K562 (cell line): ENCODE data around the gene ZMIZ1. TPM values are rescaled to one million over a fixed set of nuclear protein-coding genes. Genes with fewer than 3 reads are reported as not detected.

ENCODE experiments used
- CBX3 ChIP-seq, 2 experiments: IDR thresholded peaks; 1 replicate in 1 of 2; 2 replicates in 1 of 2; pipeline ENCODE4 v1.6.1; 2012; ENCODE audit warnings: inconsistent platforms in 2 of 2, low read length in 2 of 2, borderline replicate concordance in 1 of 2, control low read depth in 1 of 2
- CREM ChIP-seq: IDR thresholded peaks from 2 replicates; pipeline ENCODE4 v1.6.1; 2014; ENCODE audit warnings: antibody characterized with exemption, low read depth
- ETV5 ChIP-seq: sonication (generic); formaldehyde crosslinking; IDR thresholded peaks from 2 replicates; pipeline ENCODE4 v1.4.0; 2020; ENCODE audit warnings: low read depth, mild to moderate bottlenecking, missing genetic modification reagents
- FOS ChIP-seq: IDR thresholded peaks from 3 replicates; pipeline ENCODE4 v1.6.1; 2011; ENCODE audit not compliant: insufficient read length; ENCODE audit errors: extremely low read depth
- HMG20B ChIP-seq: fragments of 250-450 bp; sonication (Bioruptor Pico); IDR thresholded peaks from 2 replicates; pipeline ENCODE4 v1.5.0; 2021; ENCODE audit warnings: mild to moderate bottlenecking
- JUN ChIP-seq, 2 experiments: sonication (generic) in 1 of 2; formaldehyde crosslinking in 1 of 2; IDR thresholded peaks; 2 replicates each; pipeline versions ENCODE4 v1.6.1 to v1.8.0; 2012 to 2022; ENCODE audit warnings: borderline replicate concordance in 2 of 2, mild to moderate bottlenecking in 2 of 2, improper control_type of control experiment in 1 of 2, low read depth in 1 of 2, low read length in 1 of 2, missing genetic modification reagents in 1 of 2
- NFATC3 ChIP-seq: fragments of 450-650 bp; IDR thresholded peaks from 2 replicates; pipeline ENCODE4 v1.6.1; 2017; ENCODE audit warnings: mild to moderate bottlenecking
- NFIC ChIP-seq: fragments of 450-650 bp; IDR thresholded peaks from 2 replicates; pipeline ENCODE4 v1.6.1; 2017; ENCODE audit warnings: mild to moderate bottlenecking, inconsistent platforms
- POLR2B ChIP-seq: fragments of 450-650 bp; IDR thresholded peaks from 2 replicates; pipeline ENCODE4 v1.6.1; 2018; ENCODE audit warnings: low read depth; ENCODE audit not compliant: partially characterized antibody
- PURB ChIP-seq: sonication (generic); formaldehyde crosslinking; IDR thresholded peaks from 2 replicates; pipeline ENCODE4 v1.9.0; 2021; ENCODE audit warnings: low read depth, mild to moderate bottlenecking, missing genetic modification reagents
- SAFB ChIP-seq: fragments of 200-400 bp; formaldehyde crosslinking; IDR thresholded peaks from 2 replicates; pipeline ENCODE4 v1.6.1; 2017; ENCODE audit warnings: low read depth, low read length, borderline replicate concordance
- SAP30 ChIP-seq: fragments of 200-600 bp; sonication (generic); IDR thresholded peaks from 2 replicates; pipeline ENCODE4 v1.6.1; 2012; ENCODE audit warnings: borderline replicate concordance, low read depth, mild to moderate bottlenecking, moderate library complexity, low read length, control low read depth, inconsistent platforms; ENCODE audit not compliant: insufficient read depth, poor library complexity, severe bottlenecking
- TOE1 ChIP-seq, 2 experiments: fragments of 450-650 bp in 1 of 2; sonication (generic) in 1 of 2; formaldehyde crosslinking in 1 of 2; IDR thresholded peaks; 2 replicates each; pipeline versions ENCODE4 v1.7.1 to v1.8.0; 2016 to 2022; ENCODE audit warnings: borderline replicate concordance in 2 of 2, mild to moderate bottlenecking in 2 of 2, antibody characterized with exemption in 1 of 2, inconsistent platforms in 1 of 2, low read depth in 1 of 2, missing genetic modification reagents in 1 of 2, moderate library complexity in 1 of 2
- U2AF1 ChIP-seq: fragments of 200-400 bp; formaldehyde crosslinking; optimal IDR thresholded peaks from 2 replicates; pipeline ENCODE3; 2017; ENCODE audit warnings: mild to moderate bottlenecking, low read depth, low read length, moderate library complexity
- YY1 ChIP-seq, 3 experiments: IDR thresholded peaks; 2 replicates each; pipeline ENCODE4 v1.6.1; 2011; ENCODE audit warnings: low read length in 2 of 3, mild to moderate bottlenecking in 2 of 3, moderate library complexity in 2 of 3, borderline replicate concordance in 1 of 3, control low read depth in 1 of 3, low read depth in 1 of 3; ENCODE audit not compliant: insufficient read depth in 3 of 3, insufficient replicate concordance in 2 of 3, control insufficient read depth in 1 of 3, insufficient read length in 1 of 3; ENCODE audit errors: extremely low read depth in 1 of 3
- ZNF57 ChIP-seq: fragments of 450-650 bp; formaldehyde crosslinking; IDR thresholded peaks from 2 replicates; pipeline ENCODE4 v1.4.0; 2020; ENCODE audit warnings: mild to moderate bottlenecking, moderate library complexity
- ZNF830 ChIP-seq: fragments of 250-450 bp; sonication (Bioruptor Pico); IDR thresholded peaks from 2 replicates; pipeline ENCODE4 v1.5.0; 2021; ENCODE audit warnings: mild to moderate bottlenecking
- polyA plus RNA-seq, 8 experiments: library from polyadenylated mRNA; depleted of rRNA in 4 of 8; stranded (reverse) in 5 of 8; unstranded in 3 of 8; fragments of >200 nt; fragmentation: Nextera tagmentation in 2 of 8; fragmentation: Illumina TruSeq in 1 of 8; extraction: Ambion mirVana in 2 of 8; extraction: Trizol in 1 of 8; gene quantifications; 2 replicates each; pipeline versions ENCODE4 v1.2.1 to v1.2.3, GENCODE V29; 2011 to 2014; ENCODE audit warnings: inconsistent platforms in 1 of 8, missing spikeins in 1 of 8
- total RNA-seq, 7 experiments: library from RNA; depleted of rRNA in 6 of 7; stranded (reverse); fragments of >200 nt in 6 of 7; fragmentation: Illumina TruSeq in 2 of 7; extraction: Trizol in 2 of 7; gene quantifications; 2 replicates each; pipeline versions ENCODE4 v1.2.1 to v1.2.3, GENCODE V29; 2011 to 2021; ENCODE audit warnings: low replicate concordance in 1 of 7
- TF ChIP-seq, protein P1 (sequence below): fragments of 250-450 bp; sonication (Bioruptor Pico); IDR thresholded peaks from 2 replicates; pipeline ENCODE4 v1.8.0; 2022; ENCODE audit warnings: moderate library complexity, mild to moderate bottlenecking, inconsistent platforms
- TF ChIP-seq, protein P2 (sequence below): fragments of 250-450 bp; sonication (Bioruptor Pico); IDR thresholded peaks from 2 replicates; pipeline ENCODE4 v1.8.0; 2021; ENCODE audit warnings: borderline replicate concordance, mild to moderate bottlenecking, moderate library complexity; ENCODE audit not compliant: poor library complexity, severe bottlenecking
- TF ChIP-seq, protein P3 (sequence below): fragments of 450-650 bp; IDR thresholded peaks from 2 replicates; pipeline ENCODE4 v1.6.1; 2017; ENCODE audit warnings: antibody characterized with exemption, mild to moderate bottlenecking

Gene ZMIZ1
- total and polyA plus RNA-seq, 9 of the 15 experiments (the other 6 are each of a cell fraction or from before 2014, with no cell fraction given), result 1.0 to 37.3 (median 4.3) TPM

DNA sequence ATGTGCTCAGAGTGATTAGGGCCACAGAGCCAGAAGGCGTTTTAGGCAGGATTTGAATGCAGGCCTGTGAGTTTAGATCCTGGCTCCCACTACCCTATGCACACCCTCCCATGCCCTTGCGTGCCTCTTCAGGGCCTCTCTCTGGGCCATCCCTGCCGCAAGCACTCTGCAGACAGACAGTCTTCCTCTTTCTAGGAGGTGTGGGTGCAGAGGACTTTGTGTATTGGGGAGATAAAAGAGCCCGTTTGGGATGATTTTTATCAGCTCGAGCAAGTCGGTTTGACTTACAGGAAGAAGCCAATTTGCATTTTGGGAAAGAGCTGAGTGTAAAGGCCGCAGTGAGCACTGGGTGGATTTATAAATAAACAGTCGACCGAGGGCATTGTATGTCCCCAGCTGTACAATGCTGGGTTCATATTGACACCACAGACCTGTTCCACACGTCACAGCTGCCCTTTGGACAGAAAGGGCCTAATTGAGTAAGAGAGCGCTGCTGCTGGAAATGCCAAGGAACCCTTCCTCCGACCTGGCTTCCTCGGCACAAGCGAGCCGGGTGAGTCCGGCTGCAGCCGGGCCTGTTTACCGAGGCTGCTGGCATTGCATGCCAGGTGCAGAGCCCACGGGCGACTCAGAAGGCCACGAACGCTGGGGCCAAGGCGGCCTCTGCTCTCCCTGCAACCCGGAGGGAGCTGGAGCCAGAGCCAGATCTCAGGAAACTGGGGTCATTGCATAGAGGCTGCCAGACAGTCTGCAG lies 25.1 kb downstream of the ZMIZ1 start (continued):
- TF ChIP-seq, protein P1, sequence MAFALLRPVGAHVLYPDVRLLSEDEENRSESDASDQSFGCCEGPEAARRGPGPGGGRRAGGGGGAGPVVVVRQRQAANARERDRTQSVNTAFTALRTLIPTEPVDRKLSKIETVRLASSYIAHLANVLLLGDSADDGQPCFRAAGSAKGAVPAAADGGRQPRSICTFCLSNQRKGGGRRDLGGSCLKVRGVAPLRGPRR (CRISPR knock-in tag), result no peak
- TF ChIP-seq CREM (peak; percentile 29; the same call in 1 of the 2 replicates), JUN (IDR thresholded peaks at IDR 0.05; ENCODE audit: borderline replicate concordance, low read depth, low read length) (no peak), JUN (CRISPR knock-in tag; IDR thresholded peaks at IDR 0.05; ENCODE audit: borderline replicate concordance) (0 out of 2 replicates have a peak, but pooled peaks have one; percentile 35), FOS (no peak), NFIC (no peak; the same call in none of the 2 replicates), ETV5 (CRISPR knock-in tag) (no peak), U2AF1 (no peak), YY1 (IDR thresholded peaks at IDR 0.05; ENCODE audit: borderline replicate concordance in 1 of 3, control insufficient read depth in 1 of 3, extremely low read depth in 1 of 3, insufficient read depth in 3 of 3, insufficient read length in 1 of 3, insufficient replicate concordance in 2 of 3, low read depth in 1 of 3, low read length in 2 of 3) (no peak), TOE1 (IDR thresholded peaks at IDR 0.05; ENCODE audit: borderline replicate concordance) (no peak), TOE1 (CRISPR knock-in tag; IDR thresholded peaks at IDR 0.05; ENCODE audit: borderline replicate concordance, low read depth) (no peak; the same call in 1 of the 2 replicates), POLR2B (no peak), PURB (CRISPR knock-in tag) (no peak), NFATC3 (no peak), SAP30 (no peak), HMG20B (CRISPR knock-in tag) (0 out of 2 replicates have a peak, but pooled peaks have one; percentile 20), ZNF57 (CRISPR knock-in tag) (0 out of 2 replicates have a peak, but pooled peaks have one; percentile 33), SAFB (no peak), ZNF830 (CRISPR knock-in tag) (no peak), CBX3 (IDR thresholded peaks at IDR 0.05; ENCODE audit: borderline replicate concordance in 1 of 2, low read length in 2 of 2) (no peak)
- TF ChIP-seq, protein P2, sequence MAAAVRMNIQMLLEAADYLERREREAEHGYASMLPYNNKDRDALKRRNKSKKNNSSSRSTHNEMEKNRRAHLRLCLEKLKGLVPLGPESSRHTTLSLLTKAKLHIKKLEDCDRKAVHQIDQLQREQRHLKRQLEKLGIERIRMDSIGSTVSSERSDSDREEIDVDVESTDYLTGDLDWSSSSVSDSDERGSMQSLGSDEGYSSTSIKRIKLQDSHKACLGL (CRISPR knock-in tag), result no peak
- TF ChIP-seq, protein P3, sequence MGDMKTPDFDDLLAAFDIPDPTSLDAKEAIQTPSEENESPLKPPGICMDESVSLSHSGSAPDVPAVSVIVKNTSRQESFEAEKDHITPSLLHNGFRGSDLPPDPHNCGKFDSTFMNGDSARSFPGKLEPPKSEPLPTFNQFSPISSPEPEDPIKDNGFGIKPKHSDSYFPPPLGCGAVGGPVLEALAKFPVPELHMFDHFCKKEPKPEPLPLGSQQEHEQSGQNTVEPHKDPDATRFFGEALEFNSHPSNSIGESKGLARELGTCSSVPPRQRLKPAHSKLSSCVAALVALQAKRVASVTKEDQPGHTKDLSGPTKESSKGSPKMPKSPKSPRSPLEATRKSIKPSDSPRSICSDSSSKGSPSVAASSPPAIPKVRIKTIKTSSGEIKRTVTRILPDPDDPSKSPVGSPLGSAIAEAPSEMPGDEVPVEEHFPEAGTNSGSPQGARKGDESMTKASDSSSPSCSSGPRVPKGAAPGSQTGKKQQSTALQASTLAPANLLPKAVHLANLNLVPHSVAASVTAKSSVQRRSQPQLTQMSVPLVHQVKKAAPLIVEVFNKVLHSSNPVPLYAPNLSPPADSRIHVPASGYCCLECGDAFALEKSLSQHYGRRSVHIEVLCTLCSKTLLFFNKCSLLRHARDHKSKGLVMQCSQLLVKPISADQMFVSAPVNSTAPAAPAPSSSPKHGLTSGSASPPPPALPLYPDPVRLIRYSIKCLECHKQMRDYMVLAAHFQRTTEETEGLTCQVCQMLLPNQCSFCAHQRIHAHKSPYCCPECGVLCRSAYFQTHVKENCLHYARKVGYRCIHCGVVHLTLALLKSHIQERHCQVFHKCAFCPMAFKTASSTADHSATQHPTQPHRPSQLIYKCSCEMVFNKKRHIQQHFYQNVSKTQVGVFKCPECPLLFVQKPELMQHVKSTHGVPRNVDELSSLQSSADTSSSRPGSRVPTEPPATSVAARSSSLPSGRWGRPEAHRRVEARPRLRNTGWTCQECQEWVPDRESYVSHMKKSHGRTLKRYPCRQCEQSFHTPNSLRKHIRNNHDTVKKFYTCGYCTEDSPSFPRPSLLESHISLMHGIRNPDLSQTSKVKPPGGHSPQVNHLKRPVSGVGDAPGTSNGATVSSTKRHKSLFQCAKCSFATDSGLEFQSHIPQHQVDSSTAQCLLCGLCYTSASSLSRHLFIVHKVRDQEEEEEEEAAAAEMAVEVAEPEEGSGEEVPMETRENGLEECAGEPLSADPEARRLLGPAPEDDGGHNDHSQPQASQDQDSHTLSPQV, result peak; percentile 72
